K562 (cell line): ENCODE measurements around the gene PQBP1.

ENCODE experiments used
- FOXJ2 ChIP-seq: fragments of 200-800 bp; sonication (Bioruptor generic); IDR thresholded peaks from 2 replicates; pipeline ENCODE4 v1.6.1; 2016; ENCODE audit warnings: missing genetic modification characterization, missing compliant biosample characterization
- FOXM1 ChIP-seq, 2 experiments: fragments of 450-650 bp in 1 of 2; sonication (generic) in 1 of 2; formaldehyde crosslinking in 1 of 2; IDR thresholded peaks; 2 replicates each; pipeline versions ENCODE4 v1.6.1 to v1.9.0; 2017 to 2022; ENCODE audit warnings: low read depth in 2 of 2, mild to moderate bottlenecking in 2 of 2, missing genetic modification reagents in 1 of 2, moderate library complexity in 1 of 2
- GABPA ChIP-seq: fragments of 200-800 bp; sonication (Bioruptor generic); conservative IDR thresholded peaks from 2 replicates; pipeline ENCODE4 v1.6.1; 2016; ENCODE audit warnings: low read depth, missing genetic modification characterization, missing compliant biosample characterization
- GTF2E2 ChIP-seq: fragments of 200-800 bp; sonication (Bioruptor generic); IDR thresholded peaks from 2 replicates; pipeline ENCODE4 v1.6.1; 2016; ENCODE audit warnings: missing genetic modification characterization, missing compliant biosample characterization
- MAX ChIP-seq: sonication (generic); formaldehyde crosslinking; IDR thresholded peaks from 2 replicates; pipeline ENCODE4 v1.9.0; 2022; ENCODE audit warnings: mild to moderate bottlenecking, missing genetic modification reagents
- MXI1 ChIP-seq: IDR thresholded peaks from 2 replicates; pipeline ENCODE4 v1.6.1; 2011; ENCODE audit warnings: low read depth, mild to moderate bottlenecking, improper control_type of control experiment, low read length
- POLR2A ChIP-seq: fragments of 450-650 bp; conservative IDR thresholded peaks from 2 replicates; pipeline ENCODE4 v1.6.1; 2016
- RAD51 ChIP-seq: fragments of 450-650 bp; IDR thresholded peaks from 2 replicates; pipeline ENCODE4 v1.7.1; 2016; ENCODE audit warnings: low read depth, mild to moderate bottlenecking, borderline replicate concordance
- RBM25 ChIP-seq: fragments of 200-400 bp; formaldehyde crosslinking; IDR thresholded peaks from 2 replicates; pipeline ENCODE4 v1.6.1; 2018; ENCODE audit warnings: low read length, low read depth, moderate library complexity; ENCODE audit not compliant: severe bottlenecking
- RNF2 ChIP-seq: sonication (generic); IDR thresholded peaks from 2 replicates; pipeline ENCODE4 v1.6.1; 2016
- SAFB2 ChIP-seq: fragments of 200-400 bp; formaldehyde crosslinking; IDR thresholded peaks from 2 replicates; pipeline ENCODE4 v1.6.1; 2018; ENCODE audit warnings: borderline replicate concordance, low read length, low read depth, moderate library complexity; ENCODE audit not compliant: severe bottlenecking
- ZFP30 ChIP-seq: fragments of 250-450 bp; sonication (Bioruptor Pico); IDR thresholded peaks from 2 replicates; pipeline ENCODE4 v1.8.0; 2022; ENCODE audit warnings: moderate library complexity, mild to moderate bottlenecking, inconsistent platforms, borderline replicate concordance
- ZHX1 ChIP-seq: fragments of 150-350 bp; conservative IDR thresholded peaks from 2 replicates; pipeline ENCODE4 v1.6.1; 2014; ENCODE audit warnings: low read length
- ZMIZ1 ChIP-seq, 2 experiments: fragments of 150-350 bp in 1 of 2; IDR thresholded peaks; 2 replicates each; pipeline ENCODE4 v1.6.1; 2012 to 2016; ENCODE audit warnings: low read depth in 2 of 2, low read length in 2 of 2, mild to moderate bottlenecking in 1 of 2, moderate library complexity in 1 of 2

DNA sequence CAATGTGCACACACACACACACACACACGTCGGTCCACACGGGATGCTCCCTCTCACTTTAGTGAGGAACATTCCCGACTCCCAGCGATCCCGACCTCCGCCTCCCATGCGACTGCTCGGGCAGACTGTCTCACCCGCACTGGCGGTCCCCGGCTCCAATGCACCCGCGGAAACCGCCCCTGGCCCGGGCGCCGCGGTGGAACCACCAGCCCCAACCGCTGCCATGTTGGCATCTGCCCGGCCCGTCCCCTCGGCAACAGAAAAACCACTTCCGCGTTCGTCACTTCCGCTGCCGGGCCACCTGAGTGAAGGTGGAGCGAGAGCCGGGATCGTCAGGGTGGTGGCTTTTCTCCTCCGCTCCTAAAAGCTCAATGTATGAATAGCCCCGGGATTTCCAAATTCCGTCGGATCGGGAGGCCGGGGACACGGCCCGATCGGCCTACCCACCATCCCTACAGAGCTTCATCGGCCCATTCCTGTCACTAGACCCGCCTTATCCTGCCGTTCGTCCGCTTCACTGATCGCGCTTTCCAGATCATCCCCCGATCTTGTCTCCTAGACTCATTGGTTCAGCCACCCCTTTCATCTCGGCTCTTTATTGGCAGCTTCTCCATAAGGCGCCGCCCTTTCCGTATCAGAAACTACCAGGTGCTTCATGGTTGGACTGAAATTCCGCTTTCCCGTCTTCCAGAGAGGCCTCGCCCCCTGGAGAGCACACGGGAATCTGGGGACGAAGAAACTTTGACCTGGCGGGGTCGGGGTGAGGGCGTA lies 13.9 kb downstream of the PQBP1 start, which contains the start of gene SLC35A2:
- TF ChIP-seq GTF2E2 (tag) (no peak; the same call in 1 of the 2 replicates), FOXJ2 (tag) (0 out of 2 replicates have a peak, but pooled peaks have one; percentile 50), RBM25 (no peak), SAFB2 (no peak), FOXM1 (IDR thresholded peaks at IDR 0.05; ENCODE audit: low read depth) (no peak), FOXM1 (CRISPR knock-in tag; IDR thresholded peaks at IDR 0.05; ENCODE audit: low read depth) (no peak), ZMIZ1 (IDR thresholded peaks at IDR 0.05; ENCODE audit: low read depth in 2 of 2, low read length in 2 of 2) (no peak), RNF2 (no peak), POLR2A (peak; percentile 85), MAX (CRISPR knock-in tag) (peak; percentile 62), ZFP30 (CRISPR knock-in tag) (no peak), MXI1 (peak; percentile 78; the same call in 1 of the 2 replicates), ZHX1 (no peak), RAD51 (no peak), GABPA (tag) (no peak)
